SU-DHL-6 (cell line): ENCODE measurements around the gene CNN3.

Experiments
- H2AFZ ChIP-seq: fragments of 200-600 bp; sonication (generic); 2 replicates; pipeline ENCODE4 v1.6.1; 2014; ENCODE audit warnings: low read depth, mild to moderate bottlenecking, moderate library complexity, mixed read lengths, antibody characterized with exemption, low read length; ENCODE audit not compliant: severe bottlenecking
- H3F3A ChIP-seq: fragments of 200-600 bp; shearing (Covaris generic); 2 replicates; pipeline ENCODE4 v1.6.0; 2016; ENCODE audit warnings: antibody characterized with exemption, mild to moderate bottlenecking; ENCODE audit not compliant: insufficient read depth
- H3K27ac ChIP-seq: fragments of 200-600 bp; sonication (generic); 2 replicates; pipeline ENCODE4 v1.5.1; 2016; ENCODE audit warnings: low read depth, mild to moderate bottlenecking, low read length, moderate library complexity, mixed read lengths
- H3K27me3 ChIP-seq: fragments of 200-600 bp; sonication (generic), shearing (Covaris generic); 2 replicates; pipeline ENCODE4 v1.6.0; 2014; ENCODE audit warnings: mild to moderate bottlenecking, low read length
- H3K36me3 ChIP-seq: fragments of 200-600 bp; sonication (generic); 2 replicates; pipeline ENCODE4 v1.6.1; 2014; ENCODE audit warnings: mild to moderate bottlenecking, low read length, mixed read lengths
- H3K4me2 ChIP-seq: fragments of 300-600, 200-600 bp; shearing (Covaris generic), sonication (generic); 2 replicates; pipeline ENCODE4 v1.6.0; 2014; ENCODE audit warnings: low read length, low read depth, mild to moderate bottlenecking; ENCODE audit not compliant: poor library complexity, severe bottlenecking
- H3K4me3 ChIP-seq: fragments of 200-600 bp; sonication (generic); 2 replicates; pipeline ENCODE4 v1.5.1; 2014; ENCODE audit warnings: antibody characterized with exemption, low read length, mild to moderate bottlenecking, mixed read lengths; ENCODE audit not compliant: insufficient read depth, poor library complexity, severe bottlenecking
- H3K79me2 ChIP-seq: fragments of 200-600 bp; sonication (generic); 2 replicates; pipeline ENCODE4 v1.6.1; 2014; ENCODE audit warnings: mild to moderate bottlenecking, low read length, moderate library complexity; ENCODE audit not compliant: insufficient read depth
- H3K9ac ChIP-seq: fragments of 200-600 bp; sonication (generic); 2 replicates; pipeline ENCODE4 v1.7.0; 2014; ENCODE audit warnings: mild to moderate bottlenecking, low read length
- H3K9me2 ChIP-seq: fragments of 200-600 bp; sonication (generic); replicated peaks from 2 replicates; pipeline ENCODE4 v1.6.1; 2014; ENCODE audit warnings: low read length; ENCODE audit not compliant: insufficient read depth
- H3K9me3 ChIP-seq: fragments of 200-600 bp; sonication (generic); 2 replicates; pipeline ENCODE4 v1.6.1; 2014; ENCODE audit warnings: low read length, mixed read lengths; ENCODE audit not compliant: insufficient read depth
- H4K20me1 ChIP-seq: fragments of 200-600 bp; sonication (generic); 2 replicates; pipeline ENCODE4 v1.6.1; 2014; ENCODE audit warnings: low read depth, mild to moderate bottlenecking, antibody characterized with exemption, low read length, moderate library complexity, mixed read lengths
- CTCF ChIP-seq: fragments of 200-600 bp; sonication (generic); IDR thresholded peaks from one replicate; pipeline ENCODE4 v1.5.1; 2017; ENCODE audit warnings: antibody characterized with exemption, mild to moderate bottlenecking, low read length, moderate library complexity; ENCODE audit not compliant: insufficient read depth, poor library complexity, severe bottlenecking
- EZH2phosphoT487 ChIP-seq: fragments of 200-600 bp; sonication (generic), shearing (Covaris generic); conservative IDR thresholded peaks from 2 replicates; pipeline ENCODE4 v1.6.1; 2018; ENCODE audit warnings: mild to moderate bottlenecking, antibody characterized with exemption, low read length, moderate library complexity, mixed read lengths

Gene CNN3

GRCh38 chr1:94899756-94900155, 27.2 kb downstream of the CNN3 start:
- no peak overlapping the region for H3K4me3 ChIP-seq
- H2AFZ ChIP-seq = no peak overlapping the region
- no peak overlapping the region for H3K9ac ChIP-seq
- H4K20me1 ChIP-seq = no peaks in the 10 kb centered on the region
- no peak overlapping the region for H3K4me2 ChIP-seq
- H3K9me2 ChIP-seq = no peaks in the 10 kb centered on the region; the same call in 1 of the 2 replicates
- no peak overlapping the region for H3K27ac ChIP-seq
- H3K36me3 ChIP-seq = no peaks in the 10 kb centered on the region
- no peaks in the 10 kb centered on the region for H3K27me3 ChIP-seq
- TF ChIP-seq EZH2phosphoT487 = no peak
- no peaks in the 10 kb centered on the region for H3F3A ChIP-seq
- no peaks in the 10 kb centered on the region for H3K9me3 ChIP-seq
- H3K79me2 ChIP-seq = no peaks in the 10 kb centered on the region

- Histone ChIP-seq H3K4me3 (no peak overlapping the region), H4K20me1 (no peaks in the 10 kb centered on the region), H3K36me3 (no peaks in the 10 kb centered on the region), H3K9me2 (no peaks in the 10 kb centered on the region; the same call in 1 of the 2 replicates), H2AFZ (no peak overlapping the region), H3K27me3 (no peaks in the 10 kb centered on the region), H3F3A (no peaks in the 10 kb centered on the region), H3K9ac (no peak overlapping the region), H3K79me2 (no peaks in the 10 kb centered on the region), H3K9me3 (no peaks in the 10 kb centered on the region), H3K4me2 (no peak overlapping the region), H3K27ac (no peak overlapping the region)
- no peak for TF ChIP-seq EZH2phosphoT487
- TF ChIP-seq CTCF = no peak
These were observed 28.2 kb downstream of the CNN3 start for GRCh38 chr1:94898491-94899385.

GRCh38 chr1:94895518-94895917, 31.4 kb downstream of the CNN3 start:
- H3K4me2 ChIP-seq = no peak overlapping the region
- H2AFZ ChIP-seq = no peak overlapping the region
- no peak overlapping the region for H3K4me3 ChIP-seq
- H3F3A ChIP-seq = no peaks in the 10 kb centered on the region
- no peaks in the 10 kb centered on the region; the same call in 1 of the 2 replicates for H3K9me2 ChIP-seq
- no peak overlapping the region for H3K9ac ChIP-seq
- H3K27ac ChIP-seq = no peak overlapping the region
- no peaks in the 10 kb centered on the region for H3K79me2 ChIP-seq
- no peaks in the 10 kb centered on the region for H3K9me3 ChIP-seq
- H4K20me1 ChIP-seq = no peaks in the 10 kb centered on the region
- no peak for TF ChIP-seq EZH2phosphoT487
- TF ChIP-seq CTCF = no peak
- H3K27me3 ChIP-seq = no peaks in the 10 kb centered on the region
- no peaks in the 10 kb centered on the region for H3K36me3 ChIP-seq

- no peak overlapping the region for H3K27ac ChIP-seq
- no peaks in the 10 kb centered on the region for H4K20me1 ChIP-seq
- no peak overlapping the region for H3K4me3 ChIP-seq
- H3K27me3 ChIP-seq = no peaks in the 10 kb centered on the region
- H3K36me3 ChIP-seq = no peaks in the 10 kb centered on the region
- no peaks in the 10 kb centered on the region for H3K9me3 ChIP-seq
- H3F3A ChIP-seq = no peaks in the 10 kb centered on the region
- H3K79me2 ChIP-seq = no peaks in the 10 kb centered on the region
- TF ChIP-seq EZH2phosphoT487 = no peak
- TF ChIP-seq CTCF = no peak
- no peaks in the 10 kb centered on the region; the same call in 1 of the 2 replicates for H3K9me2 ChIP-seq
- no peak overlapping the region for H3K9ac ChIP-seq
- no peak overlapping the region for H2AFZ ChIP-seq
- no peak overlapping the region for H3K4me2 ChIP-seq
These were observed 32.3 kb downstream of the CNN3 start for GRCh38 chr1:94894630-94895029.
